K562 (cell line): Measurements from ENCODE around the gene SMAD3. TPM values are rescaled to one million over a fixed set of nuclear protein-coding genes. Genes with fewer than 3 reads are reported as not detected.
A peak's percentile ranks its signal among the peaks of the same experiment; 100 is the strongest.

Experiments used
- ASH1L ChIP-seq: fragments of 450-650 bp; IDR thresholded peaks from 2 replicates; pipeline ENCODE4 v1.6.1; 2018; ENCODE audit warnings: borderline replicate concordance, mild to moderate bottlenecking, low read depth; ENCODE audit not compliant: partially characterized antibody
- CBX2 ChIP-seq: fragments of 200-600 bp; sonication (generic); IDR thresholded peaks from one replicate; pipeline ENCODE4 v1.6.1; 2012; ENCODE audit warnings: mild to moderate bottlenecking, low read length, inconsistent platforms; ENCODE audit not compliant: insufficient read depth, poor library complexity, severe bottlenecking
- DPF2 ChIP-seq: fragments of 450-650 bp; IDR thresholded peaks from 2 replicates; pipeline ENCODE4 v1.6.1; 2016
- ESRRB ChIP-seq: fragments of 250-450 bp; sonication (Bioruptor Pico); IDR thresholded peaks from 2 replicates; pipeline ENCODE4 v1.5.0; 2020; ENCODE audit warnings: mild to moderate bottlenecking, moderate library complexity, borderline replicate concordance
- FOXM1 ChIP-seq, 2 experiments: fragments of 450-650 bp in 1 of 2; sonication (generic) in 1 of 2; formaldehyde crosslinking in 1 of 2; IDR thresholded peaks; 2 replicates each; pipeline versions ENCODE4 v1.6.1 to v1.9.0; 2017 to 2022; ENCODE audit warnings: low read depth in 2 of 2, mild to moderate bottlenecking in 2 of 2, missing genetic modification reagents in 1 of 2, moderate library complexity in 1 of 2
- GABPB1 ChIP-seq: sonication (generic); formaldehyde crosslinking; IDR thresholded peaks from 2 replicates; pipeline ENCODE4 v1.8.0; 2022; ENCODE audit warnings: mild to moderate bottlenecking, missing genetic modification reagents
- HNRNPH1 ChIP-seq: fragments of 200-400 bp; formaldehyde crosslinking; optimal IDR thresholded peaks from 2 replicates; pipeline ENCODE3; 2017; ENCODE audit warnings: low read depth, mild to moderate bottlenecking, low read length, moderate library complexity
- JUN ChIP-seq, 2 experiments: sonication (generic) in 1 of 2; formaldehyde crosslinking in 1 of 2; IDR thresholded peaks; 2 replicates each; pipeline versions ENCODE4 v1.6.1 to v1.8.0; 2012 to 2022; ENCODE audit warnings: borderline replicate concordance in 2 of 2, mild to moderate bottlenecking in 2 of 2, improper control_type of control experiment in 1 of 2, low read depth in 1 of 2, low read length in 1 of 2, missing genetic modification reagents in 1 of 2
- NCOA4 ChIP-seq: fragments of 450-650 bp; IDR thresholded peaks from 2 replicates; pipeline ENCODE4 v1.6.1; 2018; ENCODE audit warnings: mild to moderate bottlenecking; ENCODE audit not compliant: partially characterized antibody
- NFIC ChIP-seq: fragments of 450-650 bp; IDR thresholded peaks from 2 replicates; pipeline ENCODE4 v1.6.1; 2017; ENCODE audit warnings: mild to moderate bottlenecking, inconsistent platforms
- NUFIP1 ChIP-seq: fragments of 450-650 bp; IDR thresholded peaks from 2 replicates; pipeline ENCODE4 v1.6.1; 2018; ENCODE audit not compliant: partially characterized antibody
- RBBP5 ChIP-seq: fragments of 200-600 bp; sonication (generic); IDR thresholded peaks from 2 replicates; pipeline ENCODE4 v1.6.1; 2012; ENCODE audit warnings: borderline replicate concordance, mild to moderate bottlenecking, low read length, control low read depth, inconsistent platforms; ENCODE audit not compliant: insufficient read depth, poor library complexity, severe bottlenecking
- SAFB ChIP-seq: fragments of 200-400 bp; formaldehyde crosslinking; IDR thresholded peaks from 2 replicates; pipeline ENCODE4 v1.6.1; 2017; ENCODE audit warnings: low read depth, low read length, borderline replicate concordance
- TAF7 ChIP-seq: fragments of 450-650 bp; IDR thresholded peaks from 2 replicates; pipeline ENCODE4 v1.6.1; 2016; ENCODE audit warnings: missing genetic modification characterization, missing compliant biosample characterization
- ZFX ChIP-seq: sonication (generic); formaldehyde crosslinking; IDR thresholded peaks from 2 replicates; pipeline ENCODE4 v1.8.0; 2022; ENCODE audit warnings: mild to moderate bottlenecking, missing genetic modification reagents, moderate library complexity
- ZNF76 ChIP-seq: fragments of 250-450 bp; sonication (Bioruptor Pico); IDR thresholded peaks from 2 replicates; pipeline ENCODE4 v1.4.0; 2020; ENCODE audit warnings: mild to moderate bottlenecking, moderate library complexity, borderline replicate concordance
- polyA plus RNA-seq, 8 experiments: library from polyadenylated mRNA; depleted of rRNA in 4 of 8; stranded (reverse) in 5 of 8; unstranded in 3 of 8; fragments of >200 nt; fragmentation: Nextera tagmentation in 2 of 8; fragmentation: Illumina TruSeq in 1 of 8; extraction: Ambion mirVana in 2 of 8; extraction: Trizol in 1 of 8; gene quantifications; 2 replicates each; pipeline versions ENCODE4 v1.2.1 to v1.2.3, GENCODE V29; 2011 to 2014; ENCODE audit warnings: inconsistent platforms in 1 of 8, missing spikeins in 1 of 8
- total RNA-seq, 7 experiments: library from RNA; depleted of rRNA in 6 of 7; stranded (reverse); fragments of >200 nt in 6 of 7; fragmentation: Illumina TruSeq in 2 of 7; extraction: Trizol in 2 of 7; gene quantifications; 2 replicates each; pipeline versions ENCODE4 v1.2.1 to v1.2.3, GENCODE V29; 2011 to 2021; ENCODE audit warnings: low replicate concordance in 1 of 7
- TF ChIP-seq, protein P1 (sequence below): IDR thresholded peaks from 3 replicates; pipeline ENCODE4 v1.6.1; 2011; ENCODE audit warnings: borderline replicate concordance, mild to moderate bottlenecking, moderate library complexity; ENCODE audit not compliant: insufficient read length; ENCODE audit errors: extremely low read depth
- TF ChIP-seq, protein P2 (sequence below): fragments of 200-400 bp; formaldehyde crosslinking; IDR thresholded peaks from 2 replicates; pipeline ENCODE4 v1.6.1; 2017; ENCODE audit warnings: mild to moderate bottlenecking, low read depth, low read length, moderate library complexity
- TF ChIP-seq, protein P3 (sequence below): fragments of 250-450 bp; sonication (Bioruptor Pico); IDR thresholded peaks from 2 replicates; pipeline ENCODE4 v1.5.1; 2021; ENCODE audit warnings: mild to moderate bottlenecking
- TF ChIP-seq, protein P4 (sequence below): sonication (generic); formaldehyde crosslinking; IDR thresholded peaks from 2 replicates; pipeline ENCODE4 v1.8.0; 2022; ENCODE audit warnings: mild to moderate bottlenecking, missing genetic modification reagents

SMAD3 gene
- total and polyA plus RNA-seq, 9 of the 15 experiments (the other 6 are each of a cell fraction or from before 2014, with no cell fraction given), result 4.3 to 39.2 (median 11.1) TPM

DNA sequence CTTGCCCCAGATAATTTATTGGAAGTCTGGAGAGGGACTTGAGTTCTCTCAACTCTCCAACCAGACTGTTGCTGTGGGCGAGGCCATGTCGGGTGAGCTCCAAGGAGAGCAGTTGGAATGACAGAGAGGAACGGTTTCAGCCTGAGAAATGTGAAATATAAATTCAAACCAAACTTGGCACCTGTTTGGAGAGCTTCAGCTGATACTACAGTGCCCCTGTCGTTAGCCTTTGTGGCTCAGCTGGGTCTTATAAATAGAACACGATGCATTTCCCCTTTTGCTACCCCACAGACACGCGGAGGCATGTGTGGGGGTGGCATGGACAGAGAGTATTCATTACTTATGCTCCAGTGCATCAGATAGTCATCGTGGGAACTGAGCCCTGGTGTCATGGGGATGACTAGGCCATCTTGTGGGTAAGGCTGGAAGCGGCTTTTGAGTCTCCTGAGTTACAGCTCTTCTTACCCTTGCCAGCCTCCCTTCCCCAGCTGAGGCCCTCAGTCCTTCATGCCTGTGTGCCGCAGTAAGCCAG lies 15.6 kb downstream of the SMAD3 start (continued):
- no peak for TF ChIP-seq GABPB1
- no peak for TF ChIP-seq ZNF76
- TF ChIP-seq, protein P1, sequence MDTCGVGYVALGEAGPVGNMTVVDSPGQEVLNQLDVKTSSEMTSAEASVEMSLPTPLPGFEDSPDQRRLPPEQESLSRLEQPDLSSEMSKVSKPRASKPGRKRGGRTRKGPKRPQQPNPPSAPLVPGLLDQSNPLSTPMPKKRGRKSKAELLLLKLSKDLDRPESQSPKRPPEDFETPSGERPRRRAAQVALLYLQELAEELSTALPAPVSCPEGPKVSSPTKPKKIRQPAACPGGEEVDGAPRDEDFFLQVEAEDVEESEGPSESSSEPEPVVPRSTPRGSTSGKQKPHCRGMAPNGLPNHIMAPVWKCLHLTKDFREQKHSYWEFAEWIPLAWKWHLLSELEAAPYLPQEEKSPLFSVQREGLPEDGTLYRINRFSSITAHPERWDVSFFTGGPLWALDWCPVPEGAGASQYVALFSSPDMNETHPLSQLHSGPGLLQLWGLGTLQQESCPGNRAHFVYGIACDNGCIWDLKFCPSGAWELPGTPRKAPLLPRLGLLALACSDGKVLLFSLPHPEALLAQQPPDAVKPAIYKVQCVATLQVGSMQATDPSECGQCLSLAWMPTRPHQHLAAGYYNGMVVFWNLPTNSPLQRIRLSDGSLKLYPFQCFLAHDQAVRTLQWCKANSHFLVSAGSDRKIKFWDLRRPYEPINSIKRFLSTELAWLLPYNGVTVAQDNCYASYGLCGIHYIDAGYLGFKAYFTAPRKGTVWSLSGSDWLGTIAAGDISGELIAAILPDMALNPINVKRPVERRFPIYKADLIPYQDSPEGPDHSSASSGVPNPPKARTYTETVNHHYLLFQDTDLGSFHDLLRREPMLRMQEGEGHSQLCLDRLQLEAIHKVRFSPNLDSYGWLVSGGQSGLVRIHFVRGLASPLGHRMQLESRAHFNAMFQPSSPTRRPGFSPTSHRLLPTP, result no peak
- TF ChIP-seq DPF2, result peak; percentile 55
- TF ChIP-seq, protein P2, sequence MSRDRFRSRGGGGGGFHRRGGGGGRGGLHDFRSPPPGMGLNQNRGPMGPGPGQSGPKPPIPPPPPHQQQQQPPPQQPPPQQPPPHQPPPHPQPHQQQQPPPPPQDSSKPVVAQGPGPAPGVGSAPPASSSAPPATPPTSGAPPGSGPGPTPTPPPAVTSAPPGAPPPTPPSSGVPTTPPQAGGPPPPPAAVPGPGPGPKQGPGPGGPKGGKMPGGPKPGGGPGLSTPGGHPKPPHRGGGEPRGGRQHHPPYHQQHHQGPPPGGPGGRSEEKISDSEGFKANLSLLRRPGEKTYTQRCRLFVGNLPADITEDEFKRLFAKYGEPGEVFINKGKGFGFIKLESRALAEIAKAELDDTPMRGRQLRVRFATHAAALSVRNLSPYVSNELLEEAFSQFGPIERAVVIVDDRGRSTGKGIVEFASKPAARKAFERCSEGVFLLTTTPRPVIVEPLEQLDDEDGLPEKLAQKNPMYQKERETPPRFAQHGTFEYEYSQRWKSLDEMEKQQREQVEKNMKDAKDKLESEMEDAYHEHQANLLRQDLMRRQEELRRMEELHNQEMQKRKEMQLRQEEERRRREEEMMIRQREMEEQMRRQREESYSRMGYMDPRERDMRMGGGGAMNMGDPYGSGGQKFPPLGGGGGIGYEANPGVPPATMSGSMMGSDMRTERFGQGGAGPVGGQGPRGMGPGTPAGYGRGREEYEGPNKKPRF, result no peak
- TF ChIP-seq, protein P3, sequence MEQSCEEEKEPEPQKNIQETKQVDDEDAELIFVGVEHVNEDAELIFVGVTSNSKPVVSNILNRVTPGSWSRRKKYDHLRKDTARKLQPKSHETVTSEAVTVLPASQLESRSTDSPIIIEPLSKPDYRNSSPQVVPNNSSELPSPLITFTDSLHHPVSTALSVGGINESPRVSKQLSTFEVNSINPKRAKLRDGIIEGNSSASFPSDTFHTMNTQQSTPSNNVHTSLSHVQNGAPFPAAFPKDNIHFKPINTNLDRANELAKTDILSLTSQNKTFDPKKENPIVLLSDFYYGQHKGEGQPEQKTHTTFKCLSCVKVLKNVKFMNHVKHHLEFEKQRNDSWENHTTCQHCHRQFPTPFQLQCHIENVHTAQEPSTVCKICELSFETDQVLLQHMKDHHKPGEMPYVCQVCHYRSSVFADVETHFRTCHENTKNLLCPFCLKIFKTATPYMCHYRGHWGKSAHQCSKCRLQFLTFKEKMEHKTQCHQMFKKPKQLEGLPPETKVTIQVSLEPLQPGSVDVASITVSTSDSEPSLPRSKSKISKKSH (CRISPR knock-in tag), result no peak
- TF ChIP-seq CBX2, result no peak
- no peak for TF ChIP-seq TAF7 (tag)
- no peak for TF ChIP-seq NUFIP1
- no peak for TF ChIP-seq NFIC
- no peak; the same call in 1 of the 2 replicates for TF ChIP-seq ZFX (CRISPR knock-in tag)
- TF ChIP-seq NCOA4, result no peak
- no peak for TF ChIP-seq ESRRB (CRISPR knock-in tag)
- TF ChIP-seq HNRNPH1, result no peak
- no peak for TF ChIP-seq SAFB
- no peak for TF ChIP-seq FOXM1 (IDR thresholded peaks at IDR 0.05; ENCODE audit: low read depth)
- TF ChIP-seq FOXM1 (CRISPR knock-in tag; IDR thresholded peaks at IDR 0.05; ENCODE audit: low read depth), result no peak
- no peak for TF ChIP-seq RBBP5
- TF ChIP-seq ASH1L, result no peak
- TF ChIP-seq JUN (IDR thresholded peaks at IDR 0.05; ENCODE audit: borderline replicate concordance, low read depth, low read length), result peak; percentile 22; the same call in 1 of the 2 replicates
- TF ChIP-seq JUN (CRISPR knock-in tag; IDR thresholded peaks at IDR 0.05; ENCODE audit: borderline replicate concordance), result no peak
- TF ChIP-seq, protein P4, sequence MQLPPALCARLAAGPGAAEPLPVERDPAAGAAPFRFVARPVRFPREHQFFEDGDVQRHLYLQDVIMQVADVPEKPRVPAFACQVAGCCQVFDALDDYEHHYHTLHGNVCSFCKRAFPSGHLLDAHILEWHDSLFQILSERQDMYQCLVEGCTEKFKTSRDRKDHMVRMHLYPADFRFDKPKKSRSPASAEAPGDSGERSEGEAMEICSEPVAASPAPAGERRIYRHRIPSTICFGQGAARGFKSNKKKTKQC (CRISPR knock-in tag), result no peak
